HG03095 (cell line): Measurements from ENCODE around the gene DYNLL2.
"Not testable (repeated sequence)": the region's sequence is repeated elsewhere in the genome, so short reads cannot be mapped to it uniquely, and the experiment has no call there.

ENCODE experiments used
- ATAC-seq: cut with Tn5 transposase; IDR thresholded peaks from one replicate; pipeline ENCODE4 v1.9.1; 2021; ENCODE audit warnings: moderate library complexity; ENCODE audit not compliant: unreplicated experiment

DYNLL2 gene

GRCh38 chr17:58101898-58102297 lies 18.7 kb downstream of the DYNLL2 start:
- ATAC-seq: not testable (repeated sequence)

GRCh38 chr17:58105093-58105492 lies 21.9 kb downstream of the DYNLL2 start:
- ATAC-seq: no peak

- ATAC-seq: no peak
These were observed 24.1 kb downstream of the DYNLL2 start for GRCh38 chr17:58107306-58107705.

DNA sequence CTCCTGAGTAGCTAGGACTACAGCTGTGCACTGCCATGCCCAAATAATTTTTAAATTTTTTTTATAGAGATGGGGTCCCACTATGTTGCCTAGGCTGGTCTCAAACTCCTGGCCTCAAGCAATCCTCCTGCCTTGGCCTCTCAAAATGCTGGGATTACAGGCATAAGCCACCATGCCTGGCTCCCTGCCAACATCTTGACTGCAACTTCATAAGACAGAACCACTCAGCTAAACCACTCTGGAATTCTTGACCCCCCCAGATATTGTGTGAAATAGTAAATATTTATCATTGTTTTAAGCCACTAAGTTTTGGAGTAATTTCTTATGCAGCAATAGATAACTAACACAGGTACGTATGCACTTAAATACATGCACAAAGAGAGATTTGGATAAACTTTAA lies 26.0 kb downstream of the DYNLL2 start:
- ATAC-seq: no peak

DNA sequence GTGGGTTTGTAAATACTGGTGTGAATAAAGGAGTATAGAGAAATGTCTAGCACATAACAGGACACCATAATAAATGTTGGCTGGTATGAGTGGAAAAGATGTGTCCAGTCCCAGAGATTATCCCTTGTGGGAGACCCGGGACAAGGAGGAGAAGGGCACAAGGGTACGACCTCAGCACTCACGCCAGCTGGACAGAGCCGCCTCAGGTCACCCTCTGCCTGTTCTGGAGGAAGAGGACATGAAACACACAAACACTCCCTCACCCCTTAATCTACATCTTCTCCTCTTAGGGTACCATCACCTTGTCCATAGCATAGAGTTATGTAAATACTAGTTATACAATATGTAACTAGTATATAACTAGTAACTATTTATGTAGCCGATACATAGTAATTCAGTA lies 26.8 kb downstream of the DYNLL2 start:
- no peak for ATAC-seq

GRCh38 chr17:58111676-58112075 lies 28.5 kb downstream of the DYNLL2 start:
- no peak for ATAC-seq

GRCh38 chr17:58112970-58113631 lies 29.9 kb downstream of the DYNLL2 start:
- ATAC-seq: no peak

DNA sequence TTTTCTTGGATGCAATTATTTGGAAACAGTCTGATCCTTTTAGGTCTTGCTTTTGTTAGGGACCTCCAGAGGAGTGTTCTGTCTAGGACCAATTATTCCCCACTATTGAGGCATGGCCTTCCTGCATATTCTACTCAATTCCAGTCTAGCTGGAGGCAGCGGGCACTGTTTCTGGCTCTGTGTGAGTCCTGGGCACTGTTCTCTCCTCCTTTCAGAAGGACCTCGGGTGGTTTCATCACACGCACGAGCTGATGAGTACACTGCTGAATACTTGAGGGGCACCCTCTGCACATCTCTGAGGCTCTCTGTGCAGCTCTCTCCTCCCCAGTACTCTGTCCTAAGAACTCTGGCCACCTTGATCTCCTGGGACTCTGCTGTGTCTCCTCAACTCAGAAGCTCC lies 30.7 kb downstream of the DYNLL2 start:
- no peak for ATAC-seq

GRCh38 chr17:58117382-58117781 lies 34.2 kb downstream of the DYNLL2 start:
- no peak for ATAC-seq

- no peak for ATAC-seq
These were observed 36.3 kb downstream of the DYNLL2 start for GRCh38 chr17:58119491-58119890.

DNA sequence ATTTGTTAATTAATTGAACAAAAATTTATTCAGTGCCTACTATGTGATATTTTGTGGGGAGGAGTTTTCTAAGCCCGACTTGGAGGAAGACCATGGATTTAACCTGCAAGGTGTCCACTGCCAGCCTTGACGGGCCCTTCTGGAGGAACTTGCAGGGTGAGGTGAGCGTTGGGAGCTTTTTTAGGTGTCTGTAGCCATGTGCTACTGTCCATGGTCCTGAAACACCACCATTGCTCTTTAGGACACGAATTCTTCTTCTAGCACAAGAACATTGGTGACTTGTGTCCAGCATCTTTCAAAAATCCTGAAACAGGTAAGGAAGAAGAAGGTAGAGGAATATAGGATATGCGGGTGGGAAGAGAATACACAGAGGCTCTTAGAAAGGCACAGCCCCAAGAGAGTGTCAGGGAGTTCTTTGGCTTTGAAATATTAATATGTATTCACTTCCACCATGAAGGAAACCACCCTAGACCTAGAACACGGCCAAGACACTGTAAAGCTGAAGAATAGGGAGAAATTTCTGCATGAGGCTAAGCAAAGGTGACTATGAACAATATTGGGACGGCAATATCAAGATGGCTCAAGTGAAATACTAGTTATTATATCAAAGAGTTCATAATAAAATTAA lies 37.1 kb downstream of the DYNLL2 start:
- no peak for ATAC-seq

- ATAC-seq: no peak
These were observed 38.7 kb downstream of the DYNLL2 start for GRCh38 chr17:58121925-58122324.

DNA sequence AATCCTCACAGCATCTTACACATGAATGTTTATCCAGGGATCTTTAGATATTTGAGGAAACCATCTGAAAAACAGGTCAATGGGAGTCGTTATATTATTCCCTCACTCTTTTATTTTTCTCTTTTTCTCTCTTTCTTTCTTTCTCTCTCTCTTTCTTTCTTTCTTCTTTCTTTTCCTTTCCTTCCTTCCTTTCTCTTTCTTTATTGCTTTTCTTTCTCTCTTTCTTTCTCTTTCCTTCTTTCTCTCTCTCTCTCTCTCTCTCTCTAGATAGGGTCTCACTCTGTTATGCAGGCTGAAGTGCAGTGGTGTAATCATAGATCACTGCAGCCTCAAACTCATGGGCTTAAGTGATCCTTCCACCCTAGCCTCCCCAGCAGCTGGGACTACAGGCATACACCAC lies 44.6 kb downstream of the DYNLL2 start:
- no peak for ATAC-seq

DNA sequence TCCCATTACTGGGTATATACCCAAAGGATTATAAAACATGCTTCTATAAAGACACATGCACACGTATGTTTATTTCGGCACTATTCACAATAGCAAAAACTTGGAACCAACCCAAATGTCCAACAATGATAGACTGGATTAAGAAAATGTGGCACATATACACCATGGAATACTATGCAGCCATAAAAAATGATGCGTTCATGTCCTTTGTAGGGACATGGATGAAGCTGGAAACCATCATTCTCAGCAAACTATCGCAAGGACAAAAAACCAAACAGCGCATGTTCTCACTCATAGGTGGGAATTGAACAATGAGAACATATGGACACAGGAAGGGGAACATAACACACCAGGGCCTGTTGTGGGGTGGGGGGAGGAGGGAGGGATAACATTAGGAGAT lies 49.5 kb downstream of the DYNLL2 start:
- ATAC-seq: not testable (repeated sequence)

GRCh38 chr17:58136669-58137279 lies 53.6 kb downstream of the DYNLL2 start:
- ATAC-seq: no peak

GRCh38 chr17:58141505-58141904 lies 58.3 kb downstream of the DYNLL2 start:
- ATAC-seq: no peak

DNA sequence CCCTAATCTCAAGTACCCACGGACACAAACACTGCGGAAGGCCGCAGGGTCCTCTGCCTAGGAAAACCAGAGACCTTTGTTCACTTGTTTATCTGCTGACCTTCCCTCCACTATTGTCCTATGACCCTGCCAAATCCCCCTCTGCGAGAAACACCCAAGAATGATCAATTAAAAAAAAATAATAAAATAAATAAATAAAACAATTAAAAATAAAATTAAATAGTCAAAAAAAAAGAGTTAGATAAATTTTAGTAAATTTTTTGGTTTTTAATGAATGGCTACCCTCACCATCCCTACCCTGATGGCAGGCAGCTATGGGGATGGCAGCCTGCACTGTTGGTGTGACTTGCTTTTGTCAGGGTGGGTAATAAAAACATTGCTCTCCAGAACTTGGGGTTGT lies 60.1 kb downstream of the DYNLL2 start:
- not testable (repeated sequence) for ATAC-seq

DNA sequence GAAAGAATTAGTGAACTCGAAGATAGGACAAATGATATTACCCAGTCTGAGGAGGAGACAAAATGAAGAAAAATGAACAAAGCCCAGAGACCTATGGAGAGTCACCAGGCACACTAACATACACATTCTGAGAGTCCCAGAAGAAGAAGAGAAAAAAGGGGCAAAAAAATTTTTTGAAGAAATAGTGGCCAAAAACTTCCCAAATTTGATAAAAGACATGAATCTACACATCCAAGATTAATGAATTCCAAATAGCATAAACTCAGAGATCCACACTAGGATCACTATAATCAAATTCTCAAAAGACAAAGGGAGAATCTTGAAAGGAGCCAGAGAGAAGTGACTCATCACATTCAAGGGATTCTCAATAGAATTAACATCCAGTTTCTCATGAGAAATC lies 61.6 kb downstream of the DYNLL2 start:
- ATAC-seq: no peak
